Type B pancreatic cell (in vitro differentiated cells): ENCODE data around the gene NCR2. TPM values are rescaled to one million over a fixed set of nuclear protein-coding genes. Genes with fewer than 3 reads are reported as not detected.
"Not testable (repeated sequence)": the region's sequence is repeated elsewhere in the genome, so short reads cannot be mapped to it uniquely, and the experiment has no call there.

Experiments
- DNase-seq: peaks from one replicate; pipeline ENCODE4 v3.0.0; 2021; ENCODE audit warnings: mixed read lengths; ENCODE audit not compliant: unreplicated experiment; ENCODE audit errors: extremely low spot score
- H3K27ac Mint-ChIP-seq: 2 replicates; pipeline ENCODE4 v1.8.0; 2021; ENCODE audit warnings: mild to moderate bottlenecking, mixed read lengths
- H3K27me3 Mint-ChIP-seq: 2 replicates; pipeline ENCODE4 v1.8.0; 2021; ENCODE audit warnings: mixed read lengths
- H3K36me3 Mint-ChIP-seq: 2 replicates; pipeline ENCODE4 v1.8.0; 2021; ENCODE audit warnings: mixed read lengths
- H3K4me1 Mint-ChIP-seq: one replicate; pipeline ENCODE4 v1.8.0; 2021; ENCODE audit warnings: mixed read lengths; ENCODE audit not compliant: unreplicated experiment
- H3K4me3 Mint-ChIP-seq: 2 replicates; pipeline ENCODE4 v1.8.0; 2021; ENCODE audit warnings: mild to moderate bottlenecking, mixed read lengths
- H3K9me3 Mint-ChIP-seq: 2 replicates; pipeline ENCODE4 v1.8.0; 2021; ENCODE audit warnings: mixed read lengths
- CTCF ChIP-seq: fragments of 200-600 bp; sonication (generic); conservative IDR thresholded peaks from 2 replicates; pipeline ENCODE4 v1.5.0; 2021; ENCODE audit warnings: antibody characterized with exemption, mild to moderate bottlenecking
- total RNA-seq: library from RNA; stranded (reverse); gene quantifications from 2 replicates; pipeline ENCODE4 v1.2.1, GENCODE V29; 2021; ENCODE audit warnings: low replicate concordance

Gene NCR2
- total RNA-seq, 1 donor from 2014 or later, result not detected

GRCh38 chr6:41291717-41292116 is 43.7 kb upstream of the NCR2 start:
- no peak overlapping the region for H3K27ac Mint-ChIP-seq
- H3K4me1 Mint-ChIP-seq, result peaks cover 20% of the 10 kb centered on the region
- TF ChIP-seq CTCF, result no peak
- H3K36me3 Mint-ChIP-seq, result no peaks in the 10 kb centered on the region
- peaks cover 8% of the 10 kb centered on the region for H3K27me3 Mint-ChIP-seq
- peaks cover under 1% of the 10 kb centered on the region for H3K9me3 Mint-ChIP-seq
- no peak overlapping the region for H3K4me3 Mint-ChIP-seq
- no peak for DNase-seq

- no peak overlapping the region for H3K27ac Mint-ChIP-seq
- no peak for DNase-seq
- H3K4me1 Mint-ChIP-seq, result peaks cover 11% of the 10 kb centered on the region
- H3K27me3 Mint-ChIP-seq, result peaks cover 7% of the 10 kb centered on the region
- no peaks in the 10 kb centered on the region for H3K9me3 Mint-ChIP-seq
- no peaks in the 10 kb centered on the region for H3K36me3 Mint-ChIP-seq
- H3K4me3 Mint-ChIP-seq, result no peak overlapping the region
- no peak for TF ChIP-seq CTCF
Observed at GRCh38 chr6:41294214-41294872, 41.1 kb upstream of the NCR2 start.

- H3K4me1 Mint-ChIP-seq, H3K4me3 Mint-ChIP-seq, H3K36me3 Mint-ChIP-seq, DNase-seq, H3K9me3 Mint-ChIP-seq, H3K27ac Mint-ChIP-seq: not testable (repeated sequence)
- peaks cover 11% of the 10 kb centered on the region for H3K27me3 Mint-ChIP-seq
Observed at GRCh38 chr6:41297248-41297647, 38.2 kb upstream of the NCR2 start.

GRCh38 chr6:41298785-41299502 is 36.5 kb upstream of the NCR2 start:
- Mint-ChIP-seq H3K4me3 (no peak overlapping the region), H3K9me3 (peaks cover 5% of the 10 kb centered on the region), H3K27ac (no peak overlapping the region), H3K4me1 (no peaks in the 10 kb centered on the region), H3K27me3 (peaks cover 16% of the 10 kb centered on the region), H3K36me3 (no peaks in the 10 kb centered on the region)
- no peak for DNase-seq
- no peak for TF ChIP-seq CTCF

- Mint-ChIP-seq H3K9me3 (peaks cover 5% of the 10 kb centered on the region), H3K4me3 (no peak overlapping the region), H3K4me1 (no peaks in the 10 kb centered on the region), H3K27me3 (peaks cover 21% of the 10 kb centered on the region), H3K36me3 (no peaks in the 10 kb centered on the region), H3K27ac (no peak overlapping the region)
- TF ChIP-seq CTCF, result no peak
- DNase-seq, result no peak
Observed at GRCh38 chr6:41302638-41303037, 32.8 kb upstream of the NCR2 start.

GRCh38 chr6:41306187-41306854 is 29.1 kb upstream of the NCR2 start:
- no peak for DNase-seq
- Mint-ChIP-seq H3K4me1 (no peaks in the 10 kb centered on the region), H3K4me3 (no peak overlapping the region), H3K36me3 (no peaks in the 10 kb centered on the region), H3K9me3 (peaks cover 5% of the 10 kb centered on the region), H3K27me3 (peaks cover 17% of the 10 kb centered on the region), H3K27ac (no peak overlapping the region)
- TF ChIP-seq CTCF, result peak; percentile 84
